Naive thymus-derived CD8-positive, alpha-beta T cell (primary cell): Measurements from ENCODE around the gene RPL26. TPM values are rescaled to one million over a fixed set of nuclear protein-coding genes. Genes with fewer than 3 reads are reported as not detected.

Experiments used
- ATAC-seq, 2 donors: fragments of 150-1000 bp; cut with Tn5 transposase in 1 of 2; sonication (Bioruptor Pico), chemical (Tn5 transposase) in 1 of 2; 1 replicate in 1 of 2; 2 replicates in 1 of 2; pipeline ENCODE4 v1.10.0; 2021; ENCODE audit warnings: mild to moderate bottlenecking in 2 of 2, moderate library complexity in 2 of 2
- POLR2A ChIA-PET: fragments of 350-600 bp; sonication (Branson Sonifier 250); formaldehyde crosslinking; loops from one replicate; lab custom pipeline; 2021; ENCODE audit warnings: antibody characterized with exemption; lab: Charles Lee
- DNase-seq, 10 donors: peaks; one replicate each; pipeline versions ENCODE4 v3.0.0 to v3.0.0-alpha.2; 2020 to 2022
- H3K27ac Mint-ChIP-seq, 10 donors: one replicate each; pipeline ENCODE4 v1.8.0; 2020 to 2022; ENCODE audit warnings: mild to moderate bottlenecking in 10 of 10, mixed read lengths in 10 of 10, moderate library complexity in 4 of 10, inconsistent platforms in 1 of 10
- H3K27me3 Mint-ChIP-seq, 5 donors: one replicate each; pipeline ENCODE4 v1.8.0; 2021 to 2022; ENCODE audit warnings: mixed read lengths in 5 of 5
- H3K36me3 Mint-ChIP-seq, 3 donors: one replicate each; pipeline ENCODE4 v1.8.0; 2020 to 2022; ENCODE audit warnings: mixed read lengths in 3 of 3, mild to moderate bottlenecking in 2 of 3, inconsistent platforms in 1 of 3
- H3K4me1 Mint-ChIP-seq, 4 donors: one replicate each; pipeline ENCODE4 v1.8.0; 2021 to 2022; ENCODE audit warnings: mixed read lengths in 4 of 4
- H3K4me3 Mint-ChIP-seq, 10 donors: one replicate each; pipeline ENCODE4 v1.8.0; 2020 to 2022; ENCODE audit warnings: mild to moderate bottlenecking in 10 of 10, mixed read lengths in 10 of 10, moderate library complexity in 6 of 10, inconsistent platforms in 1 of 10
- H3K9me3 Mint-ChIP-seq, 9 donors: one replicate each; pipeline ENCODE4 v1.8.0; 2020 to 2022; ENCODE audit warnings: mixed read lengths in 9 of 9, mild to moderate bottlenecking in 3 of 9, inconsistent platforms in 1 of 9, moderate library complexity in 1 of 9
- polyA plus RNA-seq, 3 donors: library from polyadenylated mRNA; unstranded; fragments of 300-500 nt; fragmentation: Illumina TruSeq; gene quantifications; one replicate each; pipeline ENCODE4 v1.2.3, GENCODE V29; 2021
- total RNA-seq, 8 experiments: library from RNA in 2 of 8; stranded (reverse) in 2 of 8; gene quantifications; one replicate each; pipeline ENCODE4 v1.2.3 and lab custom pipeline; 2021 to 2026

The RPL26 gene
- total and polyA plus RNA-seq, 5 experiments from 2014 or later, result 1,685 to 2,977 (median 2,097) TPM

DNA sequence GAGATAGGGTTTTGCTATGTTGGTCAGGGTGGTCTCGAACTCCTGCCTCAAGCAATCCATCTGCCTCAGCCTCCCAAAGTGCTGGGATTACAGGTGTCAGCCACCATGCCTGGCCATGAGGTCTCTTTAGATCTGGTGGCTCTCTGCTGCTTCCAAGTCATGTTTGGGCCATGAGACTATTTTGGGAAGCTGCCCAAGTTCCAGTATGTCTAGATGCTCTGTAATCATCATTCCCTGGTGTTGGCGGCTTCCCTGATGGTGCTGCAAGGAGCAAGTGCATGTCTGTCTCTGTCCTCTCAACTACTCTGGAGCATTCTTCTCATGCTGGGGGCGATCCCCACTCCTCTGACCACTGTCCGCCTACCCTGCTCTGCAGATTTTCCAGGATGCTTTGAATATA is 49.7 kb downstream of the RPL26 start:
- Mint-ChIP-seq H3K9me3 (no peaks in the 10 kb centered on the region), H3K36me3 (peaks cover 0 to 2% (median 0%) of the 10 kb centered on the region in 3 donors), H3K4me1 (peaks cover 4 to 7% (median 6%) of the 10 kb centered on the region in 4 donors), H3K27ac (no peak overlapping the region), H3K4me3 (no peak overlapping the region), H3K27me3 (peaks cover 8 to 29% (median 11%) of the 10 kb centered on the region in 5 donors)
- POLR2A ChIA-PET, result no interaction called here
- no peak for ATAC-seq
- no peak for DNase-seq

- Mint-ChIP-seq H3K4me3 (no peak overlapping the region), H3K4me1 (peaks cover under 1 to 3% (median 1%) of the 10 kb centered on the region in 4 donors), H3K27me3 (peaks cover 11 to 35% (median 16%) of the 10 kb centered on the region in 5 donors), H3K9me3 (no peaks in the 10 kb centered on the region), H3K27ac (no peak overlapping the region), H3K36me3 (peaks cover 0 to 2% (median 0%) of the 10 kb centered on the region in 3 donors)
- DNase-seq (no peak), ATAC-seq (no peak)
- POLR2A ChIA-PET, result no interaction called here
These were observed 50.3 kb downstream of the RPL26 start for GRCh38 chr17:8332688-8333087.

DNA sequence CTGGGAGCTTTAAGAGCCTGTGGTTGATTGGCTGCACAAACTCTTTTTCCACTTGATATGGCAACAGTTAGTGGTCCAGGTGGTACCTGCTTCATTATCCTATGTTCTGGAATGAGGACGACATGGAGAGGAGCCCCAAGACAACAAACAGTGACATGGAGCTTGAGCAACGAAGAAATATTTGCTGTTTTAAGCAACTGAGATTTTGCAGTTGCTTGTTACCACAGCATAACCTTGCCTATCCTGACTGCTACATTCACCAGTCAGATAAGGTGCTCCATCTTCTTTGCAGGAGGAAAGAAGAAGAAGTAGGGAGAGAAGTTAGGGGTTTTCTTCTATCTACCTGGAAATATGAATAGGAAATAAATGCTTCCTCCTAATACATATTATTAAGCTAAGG is 50.9 kb downstream of the RPL26 start:
- DNase-seq (no peak), ATAC-seq (no peak)
- peaks cover 0 to 2% (median 0%) of the 10 kb centered on the region in 3 donors for H3K36me3 Mint-ChIP-seq
- no peaks in the 10 kb centered on the region for H3K9me3 Mint-ChIP-seq
- peaks cover 0 to 8% (median 3%) of the 10 kb centered on the region in 4 donors for H3K4me1 Mint-ChIP-seq
- POLR2A ChIA-PET, result interaction anchor here (0.7 kb wide), 1 partner anchor 27 kb away, joined by 3 read pairs; no protein-coding TSS in a partner anchor
- no peak overlapping the region for H3K4me3 Mint-ChIP-seq
- H3K27me3 Mint-ChIP-seq, result peaks cover 11 to 36% (median 18%) of the 10 kb centered on the region in 5 donors
- no peak overlapping the region for H3K27ac Mint-ChIP-seq

Other genes with a start within 250 kb of the RPL26 start
- 100 to 1,000 TPM; 148 to 153 TPM for gene PER1, start 230.8 kb downstream of the RPL26 start, total RNA-seq
- 10 to 100 TPM in 2 of 3 donors, 1 to 10 TPM in 1; 6.1 to 11.4 (median 10.7) TPM for gene PER1, start 230.8 kb downstream of the RPL26 start, polyA plus RNA-seq
- 100 to 1,000 TPM; 219 to 238 TPM for gene VAMP2, start 220.2 kb downstream of the RPL26 start, total RNA-seq
- gene VAMP2, start 220.2 kb downstream of the RPL26 start, polyA plus RNA-seq, result 10 to 100 TPM; 50.4 to 84.2 (median 64.4) TPM
- gene TMEM107, start 206.8 kb downstream of the RPL26 start, total RNA-seq, result 10 to 100 TPM; 17.2 to 19.4 TPM
- 10 to 100 TPM; 36.4 to 55.3 (median 41.9) TPM for gene TMEM107, start 206.8 kb downstream of the RPL26 start, polyA plus RNA-seq
- 10 to 100 TPM; 15.1 to 15.5 TPM for gene BORCS6, start 193.0 kb downstream of the RPL26 start, total RNA-seq
- 10 to 100 TPM; 16.1 to 22.6 (median 16.9) TPM for gene BORCS6, start 193.0 kb downstream of the RPL26 start, polyA plus RNA-seq
- not detected for gene AURKB, start 172.6 kb downstream of the RPL26 start, total RNA-seq
- not detected for gene AURKB, start 172.6 kb downstream of the RPL26 start, polyA plus RNA-seq
- 100 to 1,000 TPM; 278 to 288 TPM for gene CTC1, start 135.1 kb downstream of the RPL26 start, total RNA-seq
- gene CTC1, start 135.1 kb downstream of the RPL26 start, polyA plus RNA-seq, result 10 to 100 TPM; 15.5 to 27.6 (median 21.9) TPM
- 10 to 100 TPM; 41.4 to 44.0 TPM for gene PFAS, start 133.9 kb downstream of the RPL26 start, total RNA-seq
- 10 to 100 TPM; 10.1 to 20.9 (median 19.8) TPM for gene PFAS, start 133.9 kb downstream of the RPL26 start, polyA plus RNA-seq
- 10 to 100 TPM; 41.7 to 41.9 TPM for gene RANGRF, start 94.5 kb downstream of the RPL26 start, total RNA-seq
- gene RANGRF, start 94.5 kb downstream of the RPL26 start, polyA plus RNA-seq, result 10 to 100 TPM; 67.2 to 79.6 (median 78.7) TPM
- gene SLC25A35, start 87.8 kb downstream of the RPL26 start, total RNA-seq, result 1 to 10 TPM; 6.5 to 6.7 TPM
- 1 to 10 TPM in 1 of 3 donors, under 1 TPM in 2; 0.60 to 3.1 (median 0.79) TPM for gene SLC25A35, start 87.8 kb downstream of the RPL26 start, polyA plus RNA-seq
- not detected for gene ARHGEF15, start 73.0 kb downstream of the RPL26 start, total RNA-seq
- gene ARHGEF15, start 73.0 kb downstream of the RPL26 start, polyA plus RNA-seq, result not detected
- gene ODF4, start 43.4 kb downstream of the RPL26 start, total RNA-seq, result not detected
- gene ODF4, start 43.4 kb downstream of the RPL26 start, polyA plus RNA-seq, result not detected
- gene RNF222, start 14.6 kb upstream of the RPL26 start, total RNA-seq, result under 1 TPM; 0.18 to 0.19 TPM
- gene RNF222, start 14.6 kb upstream of the RPL26 start, polyA plus RNA-seq, result under 1 TPM in 2 of 3 donors, not detected in 1; 0.15 to 0.19 TPM
- 100 to 1,000 TPM in 1 of 2 experiments, 10 to 100 TPM in 1; 99.8 to 113 TPM for gene NDEL1, start 52.7 kb upstream of the RPL26 start, total RNA-seq
- 10 to 100 TPM; 40.3 to 56.8 (median 47.8) TPM for gene NDEL1, start 52.7 kb upstream of the RPL26 start, polyA plus RNA-seq
- gene MYH10, start 247.5 kb upstream of the RPL26 start, total RNA-seq, result 1 to 10 TPM; 1.7 to 2.5 TPM
- gene MYH10, start 247.5 kb upstream of the RPL26 start, polyA plus RNA-seq, result 1 to 10 TPM in 2 of 3 donors, under 1 TPM in 1; 0.56 to 3.1 (median 1.6) TPM